B cell (primary cell): Measurements from ENCODE around the gene HDAC1. TPM values are rescaled to one million over a fixed set of nuclear protein-coding genes. Genes with fewer than 3 reads are reported as not detected.

ENCODE experiments used
- ATAC-seq: fragments of 200-7000 bp; cut with Tn5 transposase; one replicate; pipeline ENCODE4 v1.10.0; 2021; ENCODE audit warnings: low read depth, mild to moderate bottlenecking, moderate number of reproducible peaks, moderate library complexity
- CTCF ChIA-PET: fragments of 350-600 bp; sonication (Branson Sonifier 250); formaldehyde crosslinking; loops from one replicate; lab custom pipeline; 2021; ENCODE audit warnings: antibody characterized with exemption, inconsistent platforms; lab: Charles Lee
- POLR2A ChIA-PET: fragments of 350-600 bp; sonication (Branson Sonifier 250); formaldehyde crosslinking; loops from one replicate; lab custom pipeline; 2021; ENCODE audit warnings: antibody characterized with exemption; lab: Charles Lee
- DNase-seq: peaks from one replicate; pipeline ENCODE4 v3.0.0; 2013
- H2AFZ ChIP-seq: 2 replicates; pipeline ENCODE4 v1.6.1; 2012; ENCODE audit warnings: mild to moderate bottlenecking, low read depth, low read length; ENCODE audit not compliant: insufficient read depth, poor library complexity, severe bottlenecking
- H3K27ac ChIP-seq, 2 donors: 1 replicate in 1 of 2; 2 replicates in 1 of 2; pipeline ENCODE4 v1.5.1; 2012 to 2013; ENCODE audit warnings: low read length in 2 of 2, mild to moderate bottlenecking in 2 of 2, moderate library complexity in 1 of 2
- H3K27me3 ChIP-seq, 4 experiments: fragments of 200-600 bp in 1 of 4; sonication (generic) in 1 of 4; replicated peaks in 1 of 4; 1 replicate in 2 of 4; 2 replicates in 2 of 4; pipeline versions ENCODE4 v1.6.1 to v1.7.0; 2013 to 2016; ENCODE audit warnings: low read length in 3 of 4, mild to moderate bottlenecking in 2 of 4, mixed read lengths in 1 of 4, moderate library complexity in 1 of 4; ENCODE audit not compliant: insufficient read depth in 4 of 4, control insufficient read depth in 3 of 4; ENCODE audit errors: control extremely low read depth in 1 of 4
- H3K36me3 ChIP-seq, 2 experiments: replicated peaks in 1 of 2; 1 replicate in 1 of 2; 2 replicates in 1 of 2; pipeline versions ENCODE4 v1.6.1 to v1.7.1; 2013; ENCODE audit warnings: low read length in 1 of 2; ENCODE audit not compliant: insufficient read depth in 2 of 2, control insufficient read depth in 1 of 2; ENCODE audit errors: control extremely low read depth in 1 of 2, extremely low read depth in 1 of 2
- H3K4me1 ChIP-seq, 2 donors: fragments of 200-600 bp in 1 of 2; sonication (generic) in 1 of 2; 1 replicate in 1 of 2; 2 replicates in 1 of 2; pipeline versions ENCODE4 v1.5.1 to v1.6.1; 2013 to 2017; ENCODE audit warnings: low read length in 2 of 2; ENCODE audit not compliant: control insufficient read depth in 2 of 2, insufficient read depth in 2 of 2
- H3K4me2 ChIP-seq: replicated peaks from 2 replicates; pipeline ENCODE3; 2012; ENCODE audit warnings: mild to moderate bottlenecking, low read depth, low read length; ENCODE audit not compliant: poor library complexity, severe bottlenecking
- H3K4me3 ChIP-seq, 5 experiments: fragments of 200-600 bp in 1 of 5; sonication (generic) in 1 of 5; 1 replicate in 3 of 5; 2 replicates in 2 of 5; pipeline versions ENCODE4 v1.5.1 to v1.7.0; 2011 to 2016; ENCODE audit warnings: low read length in 4 of 5, mild to moderate bottlenecking in 4 of 5, low read depth in 2 of 5, control low read depth in 1 of 5, moderate library complexity in 1 of 5; ENCODE audit not compliant: insufficient read depth in 1 of 5; ENCODE audit errors: control extremely low read depth in 1 of 5, extremely low read depth in 1 of 5
- H3K79me2 ChIP-seq: fragments of 200-600 bp; sonication (generic); one replicate; pipeline ENCODE4 v1.6.0; 2016; ENCODE audit warnings: low read length; ENCODE audit not compliant: control insufficient read depth, insufficient read depth
- H3K9ac ChIP-seq: fragments of 200-600 bp; sonication (generic); 2 replicates; pipeline ENCODE4 v1.6.1; 2017; ENCODE audit warnings: mild to moderate bottlenecking, low read length, moderate library complexity
- H3K9me3 ChIP-seq, 3 donors: one replicate each; pipeline versions ENCODE4 v1.6.1 to v1.7.1; 2013; ENCODE audit warnings: low read length in 2 of 3; ENCODE audit not compliant: control insufficient read depth in 2 of 3, insufficient read depth in 1 of 3; ENCODE audit errors: control extremely low read depth in 1 of 3
- H4K20me1 ChIP-seq: 2 replicates; pipeline ENCODE4 v1.6.0; 2012; ENCODE audit warnings: mild to moderate bottlenecking, low read length; ENCODE audit not compliant: insufficient read depth, control insufficient read depth, poor library complexity, severe bottlenecking
- H3K27ac Mint-ChIP-seq: one replicate; pipeline ENCODE4 v1.8.0; 2021; ENCODE audit warnings: mixed read lengths
- H3K27me3 Mint-ChIP-seq: one replicate; pipeline ENCODE4 v1.8.0; 2021; ENCODE audit warnings: mixed read lengths
- H3K4me1 Mint-ChIP-seq: one replicate; pipeline ENCODE4 v1.8.0; 2021; ENCODE audit warnings: mixed read lengths
- H3K4me3 Mint-ChIP-seq: one replicate; pipeline ENCODE4 v1.8.0; 2021; ENCODE audit warnings: mixed read lengths
- H3K9me3 Mint-ChIP-seq: one replicate; pipeline ENCODE4 v1.8.0; 2022; ENCODE audit warnings: mixed read lengths; ENCODE audit not compliant: insufficient read depth
- EZH2 ChIP-seq: IDR thresholded peaks from 2 replicates; pipeline ENCODE4 v1.6.1; 2012; ENCODE audit warnings: borderline replicate concordance, low read depth, mild to moderate bottlenecking, moderate library complexity, low read length; ENCODE audit not compliant: insufficient read depth, poor library complexity, severe bottlenecking
- WGBS: methylation state at CpG from one replicate; pipeline ENCODE4 v1.1.5; 2013; ENCODE audit warnings: missing lambda C conversion rate; ENCODE audit not compliant: insufficient coverage; 5-methylcytosine and 5-hydroxymethylcytosine counted together
- intact Hi-C: fragments of 100-400 bp; cut with micrococcal nuclease; formaldehyde crosslinking; loops from one replicate; pipeline ENCODE4 v1.10.0; 2022
- polyA plus RNA-seq: library from polyadenylated mRNA; depleted of rRNA; stranded (reverse); fragments of >200 nt; gene quantifications from 2 replicates; pipeline ENCODE4 v1.2.3, GENCODE V29; 2012
- total RNA-seq, 2 donors: library from RNA; stranded (reverse); fragments of 120-200 nt in 1 of 2; gene quantifications; 1 replicate in 1 of 2; 2 replicates in 1 of 2; pipeline versions ENCODE4 v1.2.3 to v1.2.4, GENCODE V29; 2013 to 2022
- TF ChIP-seq, protein P1 (sequence below): fragments of 200-600 bp; IDR thresholded peaks from one replicate; pipeline ENCODE4 v1.8.0; 2022; ENCODE audit warnings: antibody characterized with exemption, mild to moderate bottlenecking

The HDAC1 gene
- total and polyA plus RNA-seq, 2 donors (not counting 1 experiment from before 2014, with no cell fraction given): 184 to 205 TPM

DNA sequence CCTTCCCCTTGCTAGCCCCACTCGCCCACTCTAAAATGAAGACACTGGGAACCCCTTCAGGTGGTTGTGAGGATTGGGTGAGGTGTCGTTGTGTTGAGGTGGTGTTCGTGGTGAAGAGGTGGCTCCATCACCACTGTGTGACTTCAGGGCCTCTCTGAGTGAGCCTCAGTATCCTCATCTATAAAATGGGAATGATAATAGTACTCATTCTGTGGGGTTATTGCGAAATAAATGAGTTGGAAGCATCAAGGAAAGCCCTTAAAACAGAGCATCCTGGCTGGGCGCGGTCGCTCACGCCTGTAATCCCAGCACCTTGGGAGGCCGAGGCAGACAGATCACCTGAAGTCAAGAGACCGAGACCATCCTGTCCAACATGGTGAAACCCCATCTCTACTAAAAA lies 50.8 kb downstream of the HDAC1 start:
- Histone ChIP-seq H3K27me3 (no peaks in the 10 kb centered on the region), H3K27ac (no peak overlapping the region), H2AFZ (no peak overlapping the region), H3K36me3 (no peaks in the 10 kb centered on the region), H3K4me1 (peaks cover 25 to 27% of the 10 kb centered on the region in 2 donors), H4K20me1 (peaks cover 7% of the 10 kb centered on the region), H3K9ac (no peak overlapping the region), H3K9me3 (no peaks in the 10 kb centered on the region), H3K4me2 (peak overlapping the region; percentile 8), H3K79me2 (peaks cover 11% of the 10 kb centered on the region), H3K4me3 (no peak overlapping the region)
- POLR2A ChIA-PET: interaction anchor here (0.6 kb wide), 1 partner anchor 74 kb away, joined by 7 read pairs; no protein-coding TSS in a partner anchor
- Mint-ChIP-seq H3K4me3 (no peak overlapping the region), H3K27ac (no peak overlapping the region), H3K27me3 (no peaks in the 10 kb centered on the region), H3K4me1 (peaks cover 29% of the 10 kb centered on the region), H3K9me3 (no peaks in the 10 kb centered on the region)
- TF ChIP-seq, protein P1, sequence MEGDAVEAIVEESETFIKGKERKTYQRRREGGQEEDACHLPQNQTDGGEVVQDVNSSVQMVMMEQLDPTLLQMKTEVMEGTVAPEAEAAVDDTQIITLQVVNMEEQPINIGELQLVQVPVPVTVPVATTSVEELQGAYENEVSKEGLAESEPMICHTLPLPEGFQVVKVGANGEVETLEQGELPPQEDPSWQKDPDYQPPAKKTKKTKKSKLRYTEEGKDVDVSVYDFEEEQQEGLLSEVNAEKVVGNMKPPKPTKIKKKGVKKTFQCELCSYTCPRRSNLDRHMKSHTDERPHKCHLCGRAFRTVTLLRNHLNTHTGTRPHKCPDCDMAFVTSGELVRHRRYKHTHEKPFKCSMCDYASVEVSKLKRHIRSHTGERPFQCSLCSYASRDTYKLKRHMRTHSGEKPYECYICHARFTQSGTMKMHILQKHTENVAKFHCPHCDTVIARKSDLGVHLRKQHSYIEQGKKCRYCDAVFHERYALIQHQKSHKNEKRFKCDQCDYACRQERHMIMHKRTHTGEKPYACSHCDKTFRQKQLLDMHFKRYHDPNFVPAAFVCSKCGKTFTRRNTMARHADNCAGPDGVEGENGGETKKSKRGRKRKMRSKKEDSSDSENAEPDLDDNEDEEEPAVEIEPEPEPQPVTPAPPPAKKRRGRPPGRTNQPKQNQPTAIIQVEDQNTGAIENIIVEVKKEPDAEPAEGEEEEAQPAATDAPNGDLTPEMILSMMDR: no peak
- TF ChIP-seq EZH2: no peak
- DNase-seq: no peak
- CTCF ChIA-PET: no interaction called here
- intact Hi-C loops: no loop called here
- ATAC-seq: no peak
- 84% methylated on average over 7 of the region's 10 CpGs for WGBS

DNA sequence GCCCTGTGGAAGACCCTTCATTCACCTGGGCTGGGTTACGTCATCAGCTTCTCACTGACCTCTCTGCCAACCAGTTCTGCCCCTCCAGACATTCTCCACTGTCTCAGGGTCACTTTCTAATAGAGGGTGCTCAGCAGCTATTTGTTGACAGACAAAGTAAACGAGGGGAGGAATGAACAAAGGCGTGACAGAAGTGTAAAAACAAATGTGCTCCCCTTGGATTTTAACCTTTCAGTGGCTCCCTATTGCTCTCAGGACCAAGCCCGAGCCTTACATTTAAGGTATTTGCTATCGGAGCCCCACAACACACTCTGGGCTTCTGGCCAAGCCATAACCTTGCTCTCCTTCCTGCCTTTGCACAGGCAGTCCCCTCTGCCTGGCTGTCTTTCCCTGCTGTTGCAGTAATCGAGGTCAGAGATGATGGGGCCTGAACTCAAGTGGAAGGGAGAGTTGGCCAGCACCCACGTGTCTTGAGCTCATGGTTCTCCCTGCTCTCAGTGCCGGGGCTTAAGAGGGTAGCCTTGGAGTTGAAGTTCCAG lies 53.5 kb downstream of the HDAC1 start:
- 37% methylated on average over 6 of the region's 8 CpGs for WGBS
- Histone ChIP-seq H3K4me1 (peaks cover 5 to 10% of the 10 kb centered on the region in 2 donors), H3K9ac (no peak overlapping the region), H4K20me1 (no peaks in the 10 kb centered on the region), H3K4me2 (no peak overlapping the region), H3K36me3 (no peaks in the 10 kb centered on the region), H3K9me3 (peaks cover 0 to 6% (median 0%) of the 10 kb centered on the region in 3 donors), H3K4me3 (no peak overlapping the region), H2AFZ (no peak overlapping the region), H3K79me2 (peaks cover 5% of the 10 kb centered on the region), H3K27me3 (no peaks in the 10 kb centered on the region), H3K27ac (no peak overlapping the region)
- no peak for DNase-seq
- no peaks in the 10 kb centered on the region for H3K9me3 Mint-ChIP-seq
- no peaks in the 10 kb centered on the region for H3K27me3 Mint-ChIP-seq
- no peak for TF ChIP-seq EZH2
- TF ChIP-seq, protein P1: no peak
- intact Hi-C loops: no loop called here
- H3K4me3 Mint-ChIP-seq: no peak overlapping the region
- no peak overlapping the region for H3K27ac Mint-ChIP-seq
- ChIA-PET CTCF (interaction anchor here (0.7 to 1.6 kb wide), 4 partner anchors 8 to 130 kb away, joined by 3 to 5 read pairs (median 4); no protein-coding TSS in a partner anchor), POLR2A (interaction anchor here (1.0 kb wide), 1 partner anchor 9 kb away, joined by 13 read pairs; the partner anchor contains the start of gene MARCKSL1)
- no peak for ATAC-seq
- H3K4me1 Mint-ChIP-seq: peaks cover 16% of the 10 kb centered on the region
